Forelimb muscle (tissue), 1 donor: ENCODE data around the gene ANKRD66. TPM values are rescaled to one million over a fixed set of nuclear protein-coding genes. Genes with fewer than 3 reads are reported as not detected.
A peak's percentile ranks its signal among the peaks of the same experiment; 100 is the strongest.
"Not testable (repeated sequence)": the region's sequence is repeated elsewhere in the genome, so short reads cannot be mapped to it uniquely, and the experiment has no call there.

Experiments used
- DNase-seq: peaks from one replicate; pipeline ENCODE4 v3.0.0-alpha.2; 2013; ENCODE audit warnings: low read depth
- polyA plus RNA-seq: library from polyadenylated mRNA; unstranded; fragments of 120-200 nt; gene quantifications from one replicate; pipeline ENCODE4 v1.2.1, GENCODE V29; 2013; ENCODE audit not compliant: insufficient read length

Gene ANKRD66
- 0.39 TPM for polyA plus RNA-seq

- no peak for DNase-seq
Measured at GRCh38 chr6:46746696-46747095, at the start of gene ANKRD66. ANKRD66 (plus strand) TSS chr6:46746933; CDS start chr6:46751949, 5,016 bp downstream.

GRCh38 chr6:46699970-46700369, 46.8 kb upstream of the ANKRD66 start:
- no peak for DNase-seq

GRCh38 chr6:46704562-46704961, 42.2 kb upstream of the ANKRD66 start:
- peak; percentile 14 for DNase-seq

- no peak for DNase-seq
Measured at GRCh38 chr6:46706464-46706863, 40.3 kb upstream of the ANKRD66 start.

GRCh38 chr6:46711491-46711890, 35.2 kb upstream of the ANKRD66 start:
- no peak for DNase-seq

- DNase-seq, result no peak
Measured at GRCh38 chr6:46715141-46715540, 31.6 kb upstream of the ANKRD66 start.

- no peak for DNase-seq
Measured at GRCh38 chr6:46719099-46719498, 27.6 kb upstream of the ANKRD66 start.

- DNase-seq, result no peak
Measured at GRCh38 chr6:46720401-46720800, 26.3 kb upstream of the ANKRD66 start.

- DNase-seq, result no peak
Measured at GRCh38 chr6:46729787-46730326, 16.9 kb upstream of the ANKRD66 start.

- DNase-seq, result no peak
Measured at GRCh38 chr6:46730921-46731461, 15.7 kb upstream of the ANKRD66 start.

GRCh38 chr6:46733341-46733801, 13.4 kb upstream of the ANKRD66 start:
- DNase-seq, result no peak

GRCh38 chr6:46734867-46735719, 11.6 kb upstream of the ANKRD66 start, which contains the start of gene PLA2G7:
PLA2G7 (minus strand) TSS chr6:46735375; CDS start chr6:46722891, 12,484 bp downstream.
- DNase-seq, result no peak

- DNase-seq, result no peak
Measured at GRCh38 chr6:46735720-46736031, 11.1 kb upstream of the ANKRD66 start.

GRCh38 chr6:46736906-46737305, 9.8 kb upstream of the ANKRD66 start:
- no peak for DNase-seq

GRCh38 chr6:46741482-46741881, 5.3 kb upstream of the ANKRD66 start:
- no peak for DNase-seq

GRCh38 chr6:46741910-46742309, 4.8 kb upstream of the ANKRD66 start:
- no peak for DNase-seq

GRCh38 chr6:46743425-46744158, 3.1 kb upstream of the ANKRD66 start:
- DNase-seq, result no peak

GRCh38 chr6:46744159-46744725, 2.5 kb upstream of the ANKRD66 start:
- DNase-seq, result not testable (repeated sequence)

GRCh38 chr6:46745973-46746372, 760 bp upstream of the ANKRD66 start:
- no peak for DNase-seq

GRCh38 chr6:46748940-46749503, 2.3 kb downstream of the ANKRD66 start:
- DNase-seq, result no peak

- no peak for DNase-seq
Measured at GRCh38 chr6:46749731-46750130, 3.0 kb downstream of the ANKRD66 start.

- DNase-seq, result no peak
Measured at GRCh38 chr6:46751658-46752057, 4.9 kb downstream of the ANKRD66 start.
